Activated T-helper 17 cell treated with anti-CD3 and anti-CD28 coated beads, Interleukin-2, amount 50 U/mL, for 72 hours (primary cell): ENCODE results near the gene TNPO3. TPM values are rescaled to one million over a fixed set of nuclear protein-coding genes. Genes with fewer than 3 reads are reported as not detected.
A peak's percentile ranks its signal among the peaks of the same experiment; 100 is the strongest.
"Not testable (repeated sequence)": the region's sequence is repeated elsewhere in the genome, so short reads cannot be mapped to it uniquely, and the experiment has no call there.

Source experiments
- ATAC-seq: fragments of 150-1000 bp; cut with Tn5 transposase; replicated peaks from 2 replicates; pipeline ENCODE4 v1.10.0; 2021; ENCODE audit warnings: mild to moderate bottlenecking, moderate library complexity
- H3K27ac Mint-ChIP-seq: one replicate; pipeline ENCODE4 v1.8.0; 2022; ENCODE audit warnings: mixed read lengths
- H3K27me3 Mint-ChIP-seq: one replicate; pipeline ENCODE4 v1.8.0; 2022; ENCODE audit warnings: mixed read lengths
- H3K36me3 Mint-ChIP-seq: one replicate; pipeline ENCODE4 v1.8.0; 2022; ENCODE audit warnings: low read depth, mild to moderate bottlenecking, mixed read lengths
- H3K4me1 Mint-ChIP-seq: one replicate; pipeline ENCODE4 v1.8.0; 2022; ENCODE audit warnings: mixed read lengths
- H3K4me3 Mint-ChIP-seq: one replicate; pipeline ENCODE4 v1.8.0; 2022; ENCODE audit warnings: mild to moderate bottlenecking, mixed read lengths
- H3K9me3 Mint-ChIP-seq: one replicate; pipeline ENCODE4 v1.8.0; 2022; ENCODE audit warnings: mixed read lengths
- total RNA-seq, 2 donors: library from RNA; stranded (reverse); gene quantifications; one replicate each; pipeline ENCODE4 v1.2.3, GENCODE V29; 2022

The TNPO3 gene
- total RNA-seq, 2 donors from 2014 or later = 45.8 to 62.6 TPM

DNA sequence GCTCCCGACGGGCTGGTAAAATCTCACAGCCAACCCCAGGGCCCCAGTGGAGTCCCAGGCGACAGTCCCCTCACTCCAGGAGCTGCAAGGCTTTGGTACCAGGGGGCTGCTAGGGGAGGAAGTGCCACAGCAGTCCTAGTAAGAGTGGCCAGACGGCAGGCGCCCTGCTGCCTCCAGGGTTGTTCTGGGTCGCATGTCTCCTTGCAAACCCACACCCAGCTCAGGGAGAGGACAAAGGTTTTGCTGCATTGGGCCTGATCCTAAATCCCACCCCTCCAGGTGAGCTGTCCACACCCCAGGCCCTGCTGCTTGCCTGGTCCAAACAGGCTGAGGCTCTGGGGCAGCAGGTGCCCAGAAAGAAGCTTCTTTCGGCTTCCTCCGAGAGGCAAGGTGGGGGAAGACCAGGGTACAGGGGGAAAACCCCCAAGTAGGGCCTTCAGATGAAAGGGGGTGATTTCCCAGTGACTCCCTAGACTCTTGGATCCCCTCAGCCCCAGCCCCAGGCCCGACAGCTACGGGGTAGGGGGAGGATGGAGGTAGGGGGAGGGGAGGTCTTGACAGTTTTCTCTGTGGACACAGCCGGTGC, 140.3 kb downstream of the TNPO3 start:
- H3K4me3 Mint-ChIP-seq = peak overlapping the region; percentile 12
- peaks cover 11% of the 10 kb centered on the region for H3K4me1 Mint-ChIP-seq
- peak; percentile 77 for ATAC-seq
- H3K27ac Mint-ChIP-seq = no peak overlapping the region
- H3K9me3 Mint-ChIP-seq = no peaks in the 10 kb centered on the region
- H3K36me3 Mint-ChIP-seq = no peaks in the 10 kb centered on the region
- H3K27me3 Mint-ChIP-seq = peaks cover 24% of the 10 kb centered on the region

DNA sequence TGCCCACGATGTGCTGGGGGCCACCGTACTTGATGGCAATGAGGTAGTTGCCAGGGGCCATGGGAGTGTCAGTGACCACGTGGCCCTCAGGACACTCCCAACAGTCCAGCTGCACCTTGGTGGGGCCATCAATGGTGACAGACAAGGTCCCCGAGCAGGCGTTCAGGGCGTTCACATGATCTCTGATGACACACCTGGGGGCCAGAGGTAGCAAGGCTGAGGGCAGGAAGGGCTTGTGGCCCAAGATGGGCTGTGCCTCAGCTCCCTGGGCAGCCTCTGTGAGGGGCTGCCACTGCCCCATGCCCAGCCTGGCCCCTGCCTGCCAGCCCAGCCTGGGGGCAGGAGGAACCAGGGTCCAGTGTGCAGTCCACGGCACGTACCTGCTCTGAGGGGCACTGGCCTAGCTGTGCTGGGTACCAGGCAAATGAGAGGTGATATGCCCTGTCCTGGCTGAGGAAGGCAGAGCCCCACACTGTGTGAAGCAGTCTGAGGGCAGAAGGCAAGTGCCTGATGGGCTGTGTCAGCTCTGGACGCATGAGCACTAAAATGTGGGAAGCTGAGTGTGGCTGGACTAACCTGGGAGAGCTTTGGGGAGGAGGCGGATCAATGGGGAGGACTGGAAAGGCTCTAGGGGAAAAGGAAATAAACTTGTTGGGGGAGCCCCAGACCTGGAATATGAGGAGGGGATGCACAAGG, 140.9 kb downstream of the TNPO3 start:
- H3K4me3 Mint-ChIP-seq = peak overlapping the region; percentile 12
- no peak for ATAC-seq
- no peaks in the 10 kb centered on the region for H3K9me3 Mint-ChIP-seq
- no peaks in the 10 kb centered on the region for H3K36me3 Mint-ChIP-seq
- peaks cover 27% of the 10 kb centered on the region for H3K27me3 Mint-ChIP-seq
- peaks cover 11% of the 10 kb centered on the region for H3K4me1 Mint-ChIP-seq
- no peak overlapping the region for H3K27ac Mint-ChIP-seq

DNA sequence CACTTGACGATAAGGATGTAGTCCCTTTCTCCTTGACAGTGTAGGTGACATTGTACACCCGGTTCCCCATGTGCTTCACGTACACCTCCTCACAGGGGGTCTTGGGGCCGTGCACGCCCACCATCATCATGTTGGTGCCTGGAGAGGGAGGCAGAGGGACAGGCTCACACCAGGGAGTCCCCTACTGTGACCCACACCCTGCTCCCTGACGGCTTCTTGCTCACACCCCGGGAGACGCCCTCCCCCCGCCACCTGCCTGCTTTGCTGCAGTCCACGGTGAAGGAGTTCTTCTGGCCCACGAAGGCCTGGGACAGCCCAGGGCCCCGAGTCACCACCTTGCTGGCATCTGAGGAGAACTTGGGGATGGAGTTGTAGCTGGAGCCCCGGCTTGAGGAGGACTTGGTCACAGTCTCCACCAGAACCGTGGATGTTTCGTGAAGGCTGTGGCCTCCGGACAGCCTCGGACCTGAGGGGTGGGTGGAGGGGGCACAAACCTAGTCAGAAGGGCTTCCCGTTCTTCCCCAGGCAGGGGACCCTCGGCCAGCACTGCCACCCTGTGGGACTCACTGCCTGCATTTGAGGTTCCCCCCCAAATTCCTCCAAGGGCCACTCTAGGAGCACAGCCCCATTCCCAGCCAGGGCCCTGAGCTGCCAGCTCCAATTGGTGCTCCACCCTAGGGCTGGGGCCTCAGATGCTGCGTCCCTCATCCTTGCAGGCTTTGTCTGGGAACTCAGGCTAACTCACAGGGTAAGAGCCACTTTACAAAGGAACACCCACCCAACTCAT, 142.0 kb downstream of the TNPO3 start:
- H3K36me3 Mint-ChIP-seq, H3K27ac Mint-ChIP-seq, H3K4me3 Mint-ChIP-seq, H3K9me3 Mint-ChIP-seq, ATAC-seq: not testable (repeated sequence)
- peaks cover 29% of the 10 kb centered on the region for H3K27me3 Mint-ChIP-seq
- peaks cover 11% of the 10 kb centered on the region for H3K4me1 Mint-ChIP-seq

DNA sequence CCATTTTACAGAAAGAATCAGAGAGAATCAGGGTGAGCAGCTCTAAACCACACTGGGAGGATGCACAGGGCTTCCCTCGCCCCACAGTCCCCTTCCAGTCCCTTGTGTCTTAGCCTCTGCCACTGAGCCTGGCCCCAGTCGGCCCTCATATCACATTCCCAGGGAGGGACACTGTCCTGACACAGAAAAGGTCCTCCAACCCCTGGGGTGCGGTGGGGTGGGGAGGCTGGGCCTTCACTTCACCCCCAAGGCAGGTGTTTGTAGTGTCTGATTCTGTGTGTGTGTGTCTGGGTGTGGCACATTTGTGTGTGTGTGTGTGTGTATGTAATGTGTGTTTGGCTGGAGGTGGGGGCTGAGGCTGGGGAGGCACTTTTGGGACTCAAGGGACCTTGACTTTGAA, 142.6 kb downstream of the TNPO3 start:
- no peaks in the 10 kb centered on the region for H3K36me3 Mint-ChIP-seq
- no peak for ATAC-seq
- peaks cover 30% of the 10 kb centered on the region for H3K27me3 Mint-ChIP-seq
- H3K27ac Mint-ChIP-seq = no peak overlapping the region
- H3K9me3 Mint-ChIP-seq = no peaks in the 10 kb centered on the region
- H3K4me3 Mint-ChIP-seq = no peak overlapping the region
- peaks cover 11% of the 10 kb centered on the region for H3K4me1 Mint-ChIP-seq

DNA sequence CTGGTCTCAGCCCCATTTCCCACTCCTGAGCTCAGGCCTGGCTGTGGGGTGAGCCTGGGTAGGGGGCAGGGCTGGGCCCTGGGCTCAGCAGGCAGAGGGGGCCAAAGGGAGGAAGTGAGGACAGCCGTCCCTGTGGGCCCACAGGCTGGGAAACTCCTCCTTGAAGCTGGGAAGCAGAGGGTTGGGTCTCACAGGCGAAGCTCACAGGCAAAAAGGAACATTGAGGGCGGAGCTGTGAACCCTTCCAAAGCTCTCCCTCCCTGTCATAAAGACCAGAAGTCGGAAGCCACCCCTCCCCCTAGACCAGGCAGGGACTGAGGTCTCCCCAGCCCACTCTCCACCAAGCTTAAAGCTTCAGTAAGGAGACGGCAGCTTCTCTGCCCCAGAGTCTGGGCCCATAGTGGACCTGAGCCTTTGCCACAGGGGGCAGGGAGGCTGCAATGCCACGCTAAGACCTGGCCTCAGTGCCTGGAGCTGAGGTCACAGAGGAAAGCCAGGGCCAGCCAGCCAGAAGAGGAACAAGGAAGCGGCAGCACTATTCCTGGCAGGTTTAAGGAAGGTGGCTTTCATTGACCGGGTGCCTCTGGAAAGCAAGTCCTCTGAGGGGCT, 143.4 kb downstream of the TNPO3 start:
- no peaks in the 10 kb centered on the region for H3K36me3 Mint-ChIP-seq
- no peak overlapping the region for H3K27ac Mint-ChIP-seq
- H3K4me1 Mint-ChIP-seq = peaks cover 11% of the 10 kb centered on the region
- H3K9me3 Mint-ChIP-seq = no peaks in the 10 kb centered on the region
- no peak for ATAC-seq
- peaks cover 31% of the 10 kb centered on the region for H3K27me3 Mint-ChIP-seq
- no peak overlapping the region for H3K4me3 Mint-ChIP-seq

DNA sequence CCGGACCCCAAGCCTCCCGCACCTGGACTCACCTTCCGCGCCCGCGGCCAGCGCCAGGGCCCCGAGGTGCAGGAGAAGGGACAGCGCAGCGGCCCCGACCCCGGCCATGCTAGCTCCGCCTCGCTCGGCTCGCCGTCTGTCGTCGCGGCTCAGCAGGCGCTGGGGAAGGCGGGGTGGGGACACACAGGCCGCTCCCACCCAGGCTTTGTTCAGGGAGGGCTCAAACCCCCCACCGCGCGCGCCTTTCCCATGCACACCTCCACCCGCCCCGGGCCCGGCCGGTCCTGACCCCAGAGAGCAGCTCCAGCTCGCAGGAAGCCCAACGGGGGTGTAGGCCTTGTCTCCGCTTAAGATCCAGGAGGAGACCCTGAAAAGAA, 144.4 kb downstream of the TNPO3 start, which contains the start of gene KCP:
TSS of gene KCP (minus strand) at position 141 of the 377 bp plus-strand sequence. CDS start at position 108, 33 bp downstream.
- H3K27ac Mint-ChIP-seq = no peak within 1 kb of the TSS
- ATAC-seq = no peak
- H3K4me1 Mint-ChIP-seq = peaks cover 10% of the 10 kb centered on the region
- H3K9me3 Mint-ChIP-seq = no peaks in the 10 kb centered on the region
- H3K4me3 Mint-ChIP-seq = no peak within 1 kb of the TSS
- no peaks in the 10 kb centered on the region for H3K36me3 Mint-ChIP-seq
- peaks cover 36% of the 10 kb centered on the region for H3K27me3 Mint-ChIP-seq

DNA sequence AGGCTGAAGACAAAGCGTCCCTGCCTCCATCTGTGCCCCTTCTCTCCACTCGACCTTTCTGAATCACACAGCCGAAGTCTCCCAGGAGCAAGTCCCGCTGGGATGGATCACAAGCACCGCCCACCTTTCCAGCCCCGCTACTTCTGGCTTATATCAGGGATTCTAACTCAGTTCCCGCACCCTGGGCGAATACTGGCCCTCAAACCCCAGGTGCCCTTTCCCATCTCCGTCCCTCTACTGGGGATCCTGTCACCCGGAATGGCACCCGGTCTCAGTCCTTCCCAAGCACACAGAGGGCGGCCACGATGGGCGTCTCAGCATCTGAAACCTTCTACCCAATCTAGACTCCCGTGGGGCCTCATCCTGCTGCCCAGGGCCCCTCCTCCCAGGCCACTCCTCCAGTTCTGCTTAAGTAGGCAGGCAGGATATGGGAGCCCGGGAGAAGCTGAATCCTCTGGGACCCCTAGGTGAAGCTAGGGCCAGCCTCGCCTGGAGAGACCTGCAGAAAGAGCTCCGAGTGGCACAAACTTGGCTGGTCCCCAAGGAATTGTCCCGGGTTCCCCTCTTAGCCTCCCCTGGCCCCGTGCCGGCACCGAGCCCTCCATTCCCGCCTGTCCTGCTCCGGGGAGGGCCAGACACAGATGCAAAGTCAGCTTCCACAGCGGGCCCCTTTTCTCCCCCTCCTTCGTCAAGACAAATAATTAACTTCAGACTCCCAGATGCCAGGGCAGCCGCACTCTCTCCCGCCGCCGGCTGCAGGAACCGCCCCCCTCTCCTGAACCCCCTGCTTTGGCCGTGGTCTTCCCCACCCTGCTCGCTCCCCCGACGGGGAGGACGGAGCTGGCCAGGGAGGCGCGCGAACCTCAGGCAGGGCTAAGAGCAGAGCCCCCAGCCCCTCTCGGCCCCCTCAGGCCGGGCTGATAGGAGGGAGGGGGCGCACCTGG, 145.0 kb downstream of the TNPO3 start:
- no peak for ATAC-seq
- Mint-ChIP-seq H3K36me3 (no peaks in the 10 kb centered on the region), H3K4me3 (no peak overlapping the region), H3K27ac (no peak overlapping the region), H3K4me1 (peaks cover 5% of the 10 kb centered on the region), H3K9me3 (no peaks in the 10 kb centered on the region), H3K27me3 (peaks cover 32% of the 10 kb centered on the region)

DNA sequence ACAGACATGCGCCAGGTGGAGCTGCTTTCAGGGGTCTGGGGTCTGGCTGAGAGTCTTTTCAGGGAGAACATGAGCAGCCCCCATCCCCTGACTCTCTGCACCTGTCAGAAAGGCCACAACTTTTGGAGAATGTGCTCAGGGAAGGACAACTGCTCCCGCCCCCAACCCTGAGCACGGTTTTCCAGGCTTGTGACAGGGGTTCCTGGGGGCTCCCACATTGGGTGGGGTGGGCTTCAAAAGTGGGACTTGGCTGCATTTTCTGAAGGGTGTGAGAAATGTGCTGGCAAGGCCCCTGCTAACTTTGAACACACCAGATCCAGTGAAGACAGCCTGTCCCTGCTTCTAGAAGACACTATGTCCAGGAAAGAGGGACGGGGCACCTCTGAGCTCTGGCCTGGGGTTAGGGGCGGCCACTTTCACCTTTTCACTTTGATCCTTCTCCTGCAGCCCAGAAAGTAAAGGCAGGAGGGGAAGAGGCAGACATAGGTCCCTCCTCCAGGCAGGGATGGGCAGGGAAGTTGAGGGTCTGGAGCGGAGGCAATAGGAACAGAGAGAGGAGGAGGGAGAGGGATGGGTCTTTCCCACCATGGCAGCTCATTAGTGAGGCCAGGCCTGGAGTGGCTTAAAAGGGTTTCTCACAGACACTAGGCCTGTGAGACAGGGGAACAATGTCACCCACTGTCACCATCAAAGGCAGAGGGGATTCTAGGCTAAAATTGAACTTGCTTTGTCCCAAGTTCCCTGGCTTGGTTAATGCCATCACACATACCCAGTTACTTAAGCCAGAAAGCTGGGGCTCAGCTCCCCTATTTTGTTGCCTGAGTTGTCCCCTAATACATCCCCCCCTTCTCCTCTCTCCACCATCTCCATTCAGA, 145.9 kb downstream of the TNPO3 start:
- H3K27me3 Mint-ChIP-seq = peaks cover 27% of the 10 kb centered on the region
- ATAC-seq = no peak

DNA sequence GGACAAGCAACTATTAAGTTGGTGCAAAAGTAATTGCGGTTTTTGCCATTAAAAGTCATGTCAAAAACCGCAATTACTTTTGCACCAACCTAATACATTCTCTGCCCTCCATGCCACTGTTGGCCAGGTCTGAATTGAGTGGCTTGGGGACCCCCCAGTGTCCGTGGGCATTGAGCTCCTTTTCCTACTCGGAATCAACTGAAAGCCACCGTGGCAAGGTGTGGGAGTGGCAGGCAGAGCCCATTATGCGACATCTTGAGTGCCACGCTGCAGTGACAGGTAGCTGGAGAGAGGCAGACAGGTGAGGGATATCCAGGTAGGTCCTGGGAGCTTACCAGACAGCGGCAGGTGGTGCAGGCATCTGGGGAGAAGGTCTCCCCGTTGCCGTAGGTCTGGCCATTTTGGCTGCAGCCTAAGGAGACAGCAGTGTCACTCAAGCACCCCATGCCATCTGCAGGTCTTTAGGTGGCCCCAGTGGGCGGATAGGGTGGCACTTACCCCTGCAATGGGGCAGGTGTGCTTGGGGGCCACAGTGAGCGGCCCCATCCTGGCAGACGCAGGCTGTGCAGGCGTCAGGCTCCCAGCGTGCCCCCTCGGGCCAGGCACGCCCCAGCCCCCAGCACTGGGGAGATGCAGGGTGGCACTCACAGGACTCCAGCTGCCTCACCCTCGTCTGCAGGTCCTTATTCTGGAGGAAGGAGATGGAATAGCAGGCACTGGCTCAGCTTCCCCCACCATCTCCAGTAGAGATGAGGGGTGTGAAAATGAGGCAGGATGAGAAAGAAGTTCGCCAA, 147.9 kb downstream of the TNPO3 start:
- H3K4me3 Mint-ChIP-seq = no peak overlapping the region
- no peak overlapping the region for H3K27ac Mint-ChIP-seq
- ATAC-seq = no peak
- H3K4me1 Mint-ChIP-seq = peaks cover 4% of the 10 kb centered on the region
- H3K27me3 Mint-ChIP-seq = peaks cover 27% of the 10 kb centered on the region
- no peaks in the 10 kb centered on the region for H3K9me3 Mint-ChIP-seq
- H3K36me3 Mint-ChIP-seq = no peaks in the 10 kb centered on the region

More for the DNA sequence above, 145.9 kb downstream of the TNPO3 start:
- Mint-ChIP-seq H3K36me3 (no peaks in the 10 kb centered on the region), H3K27ac (no peak overlapping the region), H3K4me3 (no peak overlapping the region), H3K9me3 (no peaks in the 10 kb centered on the region), H3K4me1 (peaks cover 5% of the 10 kb centered on the region)

DNA sequence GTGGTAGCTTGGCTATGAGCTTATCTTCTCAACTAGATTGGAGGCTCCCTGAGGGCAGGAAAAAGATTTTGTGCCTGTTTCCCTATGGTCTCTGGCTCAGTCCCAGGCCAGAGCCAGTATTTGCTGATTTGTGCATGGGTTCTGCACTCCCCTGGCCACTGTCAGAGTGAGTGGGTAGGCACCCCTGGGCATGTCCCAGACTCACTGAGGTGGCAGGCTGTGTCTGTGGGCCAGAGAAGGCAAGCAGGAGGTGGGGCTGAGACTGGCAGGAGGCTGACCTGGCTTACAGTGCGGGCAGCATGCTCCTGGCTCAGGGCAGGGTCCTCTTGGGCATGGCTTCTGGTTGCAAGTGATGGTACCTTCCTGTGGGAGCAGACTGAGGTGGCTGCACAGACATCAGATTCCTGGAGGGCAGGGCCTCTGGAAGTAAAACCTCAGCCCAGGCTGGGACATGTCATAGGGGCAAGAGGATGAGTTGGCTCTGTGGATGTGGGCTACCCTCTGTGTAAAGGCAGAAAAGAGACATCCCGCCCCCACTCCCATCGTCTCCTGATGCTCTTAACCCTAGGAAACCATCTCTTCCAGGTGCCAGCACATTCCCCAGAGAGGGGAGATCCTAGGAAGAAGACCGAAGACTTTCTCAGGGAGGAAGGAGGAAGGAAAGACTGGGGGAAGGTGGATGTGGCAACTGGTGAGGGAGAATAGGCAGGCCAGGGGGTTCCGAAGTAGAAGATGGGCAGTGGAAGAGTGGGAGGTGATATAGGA, 148.7 kb downstream of the TNPO3 start:
- no peaks in the 10 kb centered on the region for H3K36me3 Mint-ChIP-seq
- H3K27ac Mint-ChIP-seq = no peak overlapping the region
- H3K27me3 Mint-ChIP-seq = peaks cover 24% of the 10 kb centered on the region
- no peaks in the 10 kb centered on the region for H3K9me3 Mint-ChIP-seq
- H3K4me1 Mint-ChIP-seq = peaks cover 4% of the 10 kb centered on the region
- H3K4me3 Mint-ChIP-seq = no peak overlapping the region
- ATAC-seq = no peak

DNA sequence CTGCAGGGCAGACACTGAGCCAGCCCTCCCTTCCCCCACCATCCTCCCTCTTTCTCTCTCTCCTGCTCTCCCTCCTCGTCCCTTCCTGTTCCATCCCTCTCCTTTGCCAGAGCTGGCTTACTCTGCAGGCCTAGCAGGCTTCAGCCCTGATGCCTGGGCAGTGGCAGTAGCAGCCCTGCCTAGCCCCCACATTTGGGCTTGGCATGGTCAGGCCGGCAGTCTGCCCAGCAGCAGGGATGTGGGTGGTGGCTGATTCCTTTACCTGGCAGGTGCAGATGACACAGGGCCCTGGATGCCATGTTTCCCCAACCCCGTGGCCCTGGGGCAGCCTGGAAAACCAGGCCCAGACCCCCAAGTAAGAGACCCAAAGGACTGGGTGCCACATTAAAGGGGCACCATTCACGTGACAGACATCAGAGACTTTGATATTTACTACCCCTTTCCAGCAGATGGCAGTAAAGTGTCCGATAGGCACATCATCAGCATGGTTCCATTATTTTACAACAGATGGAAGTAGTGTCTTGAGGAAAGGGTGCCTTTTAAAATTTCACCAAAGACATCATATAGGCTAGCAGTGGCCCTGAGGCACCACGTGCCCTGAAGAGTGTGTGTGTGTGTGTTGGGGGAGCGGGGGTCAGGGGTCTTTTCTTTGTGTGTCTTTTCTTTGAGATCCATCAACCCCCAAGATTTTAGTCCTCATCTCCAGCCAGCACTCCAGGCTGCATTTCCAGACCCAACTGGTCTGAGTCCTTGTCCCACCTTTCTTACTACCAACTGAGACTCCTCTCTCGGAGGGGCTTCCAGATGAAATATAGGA, 150.3 kb downstream of the TNPO3 start:
- Mint-ChIP-seq H3K9me3 (no peaks in the 10 kb centered on the region), H3K27ac (peak overlapping the region; percentile 28), H3K36me3 (no peaks in the 10 kb centered on the region), H3K27me3 (peaks cover 13% of the 10 kb centered on the region), H3K4me3 (no peak overlapping the region), H3K4me1 (peaks cover 4% of the 10 kb centered on the region)
- peak; percentile 60 for ATAC-seq
